Measurements from ENCODE around the gene CLBA1. TPM values are rescaled to one million over a fixed set of nuclear protein-coding genes. Genes with fewer than 3 reads are reported as not detected.

CLBA1 gene
- total and polyA plus RNA-seq, 8 donors: 4.7 to 32.5 (median 7.2) TPM

DNA sequence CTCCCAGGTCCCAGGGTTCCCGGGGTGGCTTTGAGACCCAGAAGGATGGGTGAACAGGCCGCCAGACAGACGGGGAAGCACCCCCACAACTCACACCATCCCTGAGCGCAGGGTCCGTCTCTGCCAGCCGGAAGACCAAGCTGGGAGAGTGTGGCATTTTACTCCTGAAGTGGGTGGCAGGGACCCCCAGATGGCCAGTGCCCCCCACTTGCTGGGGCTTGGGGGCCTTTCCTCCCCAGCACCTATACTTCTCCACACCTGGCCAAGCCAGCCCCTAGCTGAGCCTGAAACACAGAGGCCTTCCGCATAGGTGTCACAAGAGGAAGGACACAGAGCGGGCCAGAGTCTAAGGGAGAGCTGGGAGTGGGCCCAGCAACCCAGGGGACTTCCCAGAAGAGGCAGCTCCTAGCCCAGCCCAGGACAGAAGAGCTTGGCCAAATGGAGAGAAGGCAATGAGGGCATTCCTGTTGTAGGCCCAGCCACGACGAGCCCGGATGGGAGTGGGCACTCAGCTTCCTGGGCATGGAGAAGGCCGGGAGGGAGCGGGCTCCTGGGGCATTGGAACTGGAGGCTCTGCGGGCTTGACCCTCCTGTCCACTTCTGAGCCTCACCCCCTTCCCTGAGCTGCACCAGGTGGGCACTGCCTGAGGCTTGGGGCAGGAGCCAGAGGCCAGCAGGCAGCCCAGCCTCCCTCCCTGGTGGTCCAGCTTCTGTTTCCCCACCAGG is 10.8 kb upstream of the CLBA1 start:
- Histone ChIP-seq H3K4me3 (no peak overlapping the region), H3K9me3 (no peaks in the 10 kb centered on the region), H3K27me3 (no peaks in the 10 kb centered on the region), H3K27ac (no peak overlapping the region), H3K4me1 (peaks cover 25 to 48% (median 25%) of the 10 kb centered on the region in 3 donors), H3K36me3 (no peaks in the 10 kb centered on the region)
- TF ChIP-seq, protein P1, sequence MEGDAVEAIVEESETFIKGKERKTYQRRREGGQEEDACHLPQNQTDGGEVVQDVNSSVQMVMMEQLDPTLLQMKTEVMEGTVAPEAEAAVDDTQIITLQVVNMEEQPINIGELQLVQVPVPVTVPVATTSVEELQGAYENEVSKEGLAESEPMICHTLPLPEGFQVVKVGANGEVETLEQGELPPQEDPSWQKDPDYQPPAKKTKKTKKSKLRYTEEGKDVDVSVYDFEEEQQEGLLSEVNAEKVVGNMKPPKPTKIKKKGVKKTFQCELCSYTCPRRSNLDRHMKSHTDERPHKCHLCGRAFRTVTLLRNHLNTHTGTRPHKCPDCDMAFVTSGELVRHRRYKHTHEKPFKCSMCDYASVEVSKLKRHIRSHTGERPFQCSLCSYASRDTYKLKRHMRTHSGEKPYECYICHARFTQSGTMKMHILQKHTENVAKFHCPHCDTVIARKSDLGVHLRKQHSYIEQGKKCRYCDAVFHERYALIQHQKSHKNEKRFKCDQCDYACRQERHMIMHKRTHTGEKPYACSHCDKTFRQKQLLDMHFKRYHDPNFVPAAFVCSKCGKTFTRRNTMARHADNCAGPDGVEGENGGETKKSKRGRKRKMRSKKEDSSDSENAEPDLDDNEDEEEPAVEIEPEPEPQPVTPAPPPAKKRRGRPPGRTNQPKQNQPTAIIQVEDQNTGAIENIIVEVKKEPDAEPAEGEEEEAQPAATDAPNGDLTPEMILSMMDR (IDR thresholded peaks at IDR 0.05): no peak
- WGBS, 2 donors: 96 to 98% methylated on average over 14 of the region's 14 CpGs
- no peak for FAIRE-seq
- intact Hi-C loops (cut with DNase I): loop anchor here in 2 of 3 donors (2.0 to 5.0 kb wide), 2 partner anchors 70 to 72 kb away; no protein-coding TSS in a partner anchor
- DNase-seq: peak in 3 of 6 donors; percentile 22 to 63 (median 47)
- ATAC-seq: no peak

DNA sequence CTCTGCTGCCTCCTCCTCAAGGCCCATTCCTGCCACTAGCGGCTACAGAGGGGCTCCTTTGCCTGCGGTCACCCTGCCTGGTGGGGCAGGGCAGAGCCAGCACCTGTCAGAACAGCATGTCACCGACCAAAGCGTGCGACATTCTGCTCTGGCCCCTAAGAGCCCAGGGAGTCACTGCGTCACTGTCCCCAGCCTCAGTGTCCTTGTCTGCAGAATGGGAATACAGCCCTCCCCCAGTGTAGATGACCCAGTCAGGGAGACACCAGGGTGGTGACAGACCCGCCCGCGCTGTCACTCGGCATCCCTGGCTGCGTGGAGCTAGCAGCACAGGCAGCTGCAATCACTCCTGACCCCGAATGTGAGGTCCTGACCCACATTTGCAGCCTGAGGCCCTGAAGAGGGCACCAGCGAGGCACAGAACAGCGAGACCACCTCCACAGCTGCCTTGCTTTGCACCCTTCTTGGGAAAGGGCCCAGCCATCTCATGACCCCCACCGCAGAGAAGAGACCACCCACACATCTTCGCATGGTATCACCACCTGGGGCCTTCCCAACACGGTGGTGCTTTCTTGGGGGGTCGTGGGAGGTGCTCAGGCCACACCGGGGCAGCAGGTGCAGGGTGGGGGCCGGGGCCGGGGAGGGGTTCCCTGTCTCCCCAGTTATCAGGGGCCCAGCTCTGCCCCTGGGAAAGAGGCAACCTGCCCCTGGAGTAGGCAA is 9.9 kb upstream of the CLBA1 start:
- no peak for ATAC-seq
- TF ChIP-seq, protein P1 (IDR thresholded peaks at IDR 0.05): no peak
- H3K4me3 ChIP-seq: no peak overlapping the region
- WGBS, 2 donors: 52 to 55% methylated on average over 21 of the region's 21 CpGs
- no peaks in the 10 kb centered on the region for H3K27me3 ChIP-seq
- intact Hi-C loops (cut with DNase I): loop anchor here in 2 of 3 donors (2.0 to 5.0 kb wide), 2 partner anchors 69 to 72 kb away; no protein-coding TSS in a partner anchor
- no peaks in the 10 kb centered on the region for H3K9me3 ChIP-seq
- DNase-seq: peak in 3 of 6 donors; percentile 28 to 67 (median 56)
- no peak overlapping the region for H3K27ac ChIP-seq
- H3K4me1 ChIP-seq: peaks cover 25 to 54% (median 25%) of the 10 kb centered on the region in 3 donors
- H3K36me3 ChIP-seq: no peaks in the 10 kb centered on the region
- FAIRE-seq: no peak

DNA sequence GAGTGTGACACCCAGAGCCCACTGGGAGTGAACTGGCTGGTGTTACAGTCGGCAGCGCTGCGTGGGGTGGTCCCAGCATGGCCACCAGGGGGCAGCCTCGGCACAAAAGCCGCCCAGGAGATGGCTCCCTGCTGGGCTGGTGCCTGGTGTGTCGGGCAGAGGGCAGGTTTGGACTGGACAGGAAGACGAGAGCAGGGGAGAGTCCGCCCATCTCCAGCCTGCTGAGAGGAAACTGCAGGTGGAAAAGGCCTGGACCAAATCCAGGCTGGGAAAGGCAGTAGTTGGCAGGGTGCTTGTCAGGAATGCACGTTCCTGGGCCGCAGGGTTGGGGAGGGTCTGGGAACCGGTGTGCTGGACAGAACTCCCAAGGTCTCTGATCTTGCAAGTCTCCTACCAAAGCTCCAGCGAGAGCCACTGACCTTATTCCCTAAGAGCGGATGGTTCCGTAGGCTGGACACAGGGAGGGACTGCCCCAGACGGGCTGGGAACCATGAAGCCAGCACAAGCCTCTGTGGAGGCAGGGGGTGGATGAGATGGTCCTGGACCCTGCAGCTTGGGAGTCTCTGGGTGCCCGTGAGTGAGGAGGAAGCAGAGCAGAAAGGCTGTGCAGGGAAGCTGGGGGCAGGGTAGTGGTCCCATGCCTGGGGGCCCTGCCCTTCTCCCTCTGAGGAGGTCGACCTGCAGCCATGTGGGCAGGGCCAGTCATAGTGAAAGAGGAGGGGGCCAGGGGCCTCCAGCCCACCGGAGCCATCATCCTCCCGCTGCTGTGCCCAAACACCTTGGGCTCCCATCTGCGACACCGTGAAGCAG is 9.2 kb upstream of the CLBA1 start:
- 33 to 37% methylated on average over 17 to 21 of the region's 21 CpGs for WGBS, 2 donors
- Histone ChIP-seq H3K9me3 (no peaks in the 10 kb centered on the region), H3K36me3 (no peaks in the 10 kb centered on the region), H3K27me3 (no peaks in the 10 kb centered on the region), H3K4me3 (no peak overlapping the region), H3K4me1 (peaks cover 25 to 56% (median 25%) of the 10 kb centered on the region in 3 donors), H3K27ac (no peak overlapping the region)
- intact Hi-C loops (cut with DNase I): loop anchor here in 1 of 3 donors (5.0 kb wide), 1 partner anchor 71 kb away; no protein-coding TSS in a partner anchor
- FAIRE-seq: no peak
- ATAC-seq: peak; percentile 67 to 72 (median 69)
- DNase-seq: peak; percentile 78 to 96 (median 91)
- TF ChIP-seq, protein P1 (IDR thresholded peaks at IDR 0.05): peak; percentile 82 to 95 (median 88)

DNA sequence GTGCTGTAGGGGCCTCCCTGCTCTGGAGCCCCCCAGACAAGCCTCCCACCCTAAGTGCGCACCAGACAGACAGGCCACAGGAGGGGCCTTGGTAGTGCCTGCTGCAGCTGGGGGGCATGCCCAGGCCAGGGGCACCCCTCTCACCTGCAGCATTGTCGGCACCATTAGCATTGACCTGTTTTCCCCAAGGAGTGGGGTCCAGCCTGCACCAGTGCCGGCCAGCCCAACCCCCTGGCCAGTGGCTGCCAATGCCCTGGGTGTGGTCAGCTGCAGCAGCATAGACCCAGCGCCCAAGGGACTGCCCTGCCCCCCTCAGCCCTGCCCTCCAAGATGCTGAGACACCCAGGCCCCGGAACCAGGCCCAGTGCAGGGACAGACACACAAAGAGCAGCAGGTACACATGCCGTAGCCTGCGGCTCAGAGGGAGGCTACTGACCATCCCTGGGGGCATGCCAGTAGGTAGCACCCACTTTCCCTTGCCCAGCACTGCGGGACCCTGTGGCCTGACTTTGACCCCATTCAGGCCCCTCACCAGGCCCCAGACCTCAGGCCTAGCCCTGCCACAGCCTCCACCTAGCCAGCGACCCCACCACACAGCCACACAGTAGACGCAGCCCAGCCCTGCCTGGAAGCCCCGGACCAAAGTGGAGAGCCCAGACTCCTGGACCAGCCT is 8.4 kb upstream of the CLBA1 start:
- Histone ChIP-seq H3K9me3 (no peaks in the 10 kb centered on the region), H3K27me3 (no peaks in the 10 kb centered on the region), H3K4me1 (peaks cover 25 to 56% (median 25%) of the 10 kb centered on the region in 3 donors), H3K36me3 (no peaks in the 10 kb centered on the region), H3K4me3 (peak overlapping the region in 2 of 4 donors; percentile 39 to 57), H3K27ac (no peak overlapping the region)
- ATAC-seq (no peak), FAIRE-seq (no peak), DNase-seq (peak in 2 of 6 donors; percentile 20 to 82)
- TF ChIP-seq, protein P1 (IDR thresholded peaks at IDR 0.05): no peak
- intact Hi-C loops (cut with DNase I): loop anchor here in 1 of 3 donors (5.0 kb wide), 1 partner anchor 70 kb away; no protein-coding TSS in a partner anchor
- 71 to 72% methylated on average over 11 of the region's 11 CpGs for WGBS, 2 donors

Measured in pancreas (tissue), 10 donors.